B cell (primary cell): Measurements from ENCODE around the gene MEIOB. TPM values are rescaled to one million over a fixed set of nuclear protein-coding genes. Genes with fewer than 3 reads are reported as not detected.

Source experiments
- ATAC-seq: fragments of 200-7000 bp; cut with Tn5 transposase; one replicate; pipeline ENCODE4 v1.10.0; 2021; ENCODE audit warnings: low read depth, mild to moderate bottlenecking, moderate number of reproducible peaks, moderate library complexity
- CTCF ChIA-PET: fragments of 350-600 bp; sonication (Branson Sonifier 250); formaldehyde crosslinking; loops from one replicate; lab custom pipeline; 2021; ENCODE audit warnings: antibody characterized with exemption, inconsistent platforms; lab: Charles Lee
- POLR2A ChIA-PET: fragments of 350-600 bp; sonication (Branson Sonifier 250); formaldehyde crosslinking; loops from one replicate; lab custom pipeline; 2021; ENCODE audit warnings: antibody characterized with exemption; lab: Charles Lee
- DNase-seq: peaks from one replicate; pipeline ENCODE4 v3.0.0; 2013
- H2AFZ ChIP-seq: 2 replicates; pipeline ENCODE4 v1.6.1; 2012; ENCODE audit warnings: mild to moderate bottlenecking, low read depth, low read length; ENCODE audit not compliant: insufficient read depth, poor library complexity, severe bottlenecking
- H3K27ac ChIP-seq, 2 donors: 1 replicate in 1 of 2; 2 replicates in 1 of 2; pipeline ENCODE4 v1.5.1; 2012 to 2013; ENCODE audit warnings: low read length in 2 of 2, mild to moderate bottlenecking in 2 of 2, moderate library complexity in 1 of 2
- H3K27me3 ChIP-seq, 4 experiments: fragments of 200-600 bp in 1 of 4; sonication (generic) in 1 of 4; replicated peaks in 1 of 4; 1 replicate in 2 of 4; 2 replicates in 2 of 4; pipeline versions ENCODE4 v1.6.1 to v1.7.0; 2013 to 2016; ENCODE audit warnings: low read length in 3 of 4, mild to moderate bottlenecking in 2 of 4, mixed read lengths in 1 of 4, moderate library complexity in 1 of 4; ENCODE audit not compliant: insufficient read depth in 4 of 4, control insufficient read depth in 3 of 4; ENCODE audit errors: control extremely low read depth in 1 of 4
- H3K36me3 ChIP-seq, 2 experiments: replicated peaks in 1 of 2; 1 replicate in 1 of 2; 2 replicates in 1 of 2; pipeline versions ENCODE4 v1.6.1 to v1.7.1; 2013; ENCODE audit warnings: low read length in 1 of 2; ENCODE audit not compliant: insufficient read depth in 2 of 2, control insufficient read depth in 1 of 2; ENCODE audit errors: control extremely low read depth in 1 of 2, extremely low read depth in 1 of 2
- H3K4me1 ChIP-seq, 2 donors: fragments of 200-600 bp in 1 of 2; sonication (generic) in 1 of 2; 1 replicate in 1 of 2; 2 replicates in 1 of 2; pipeline versions ENCODE4 v1.5.1 to v1.6.1; 2013 to 2017; ENCODE audit warnings: low read length in 2 of 2; ENCODE audit not compliant: control insufficient read depth in 2 of 2, insufficient read depth in 2 of 2
- H3K4me2 ChIP-seq: replicated peaks from 2 replicates; pipeline ENCODE3; 2012; ENCODE audit warnings: mild to moderate bottlenecking, low read depth, low read length; ENCODE audit not compliant: poor library complexity, severe bottlenecking
- H3K4me3 ChIP-seq, 5 experiments: fragments of 200-600 bp in 1 of 5; sonication (generic) in 1 of 5; 1 replicate in 3 of 5; 2 replicates in 2 of 5; pipeline versions ENCODE4 v1.5.1 to v1.7.0; 2011 to 2016; ENCODE audit warnings: low read length in 4 of 5, mild to moderate bottlenecking in 4 of 5, low read depth in 2 of 5, control low read depth in 1 of 5, moderate library complexity in 1 of 5; ENCODE audit not compliant: insufficient read depth in 1 of 5; ENCODE audit errors: control extremely low read depth in 1 of 5, extremely low read depth in 1 of 5
- H3K79me2 ChIP-seq: fragments of 200-600 bp; sonication (generic); one replicate; pipeline ENCODE4 v1.6.0; 2016; ENCODE audit warnings: low read length; ENCODE audit not compliant: control insufficient read depth, insufficient read depth
- H3K9ac ChIP-seq: fragments of 200-600 bp; sonication (generic); 2 replicates; pipeline ENCODE4 v1.6.1; 2017; ENCODE audit warnings: mild to moderate bottlenecking, low read length, moderate library complexity
- H3K9me3 ChIP-seq, 3 donors: one replicate each; pipeline versions ENCODE4 v1.6.1 to v1.7.1; 2013; ENCODE audit warnings: low read length in 2 of 3; ENCODE audit not compliant: control insufficient read depth in 2 of 3, insufficient read depth in 1 of 3; ENCODE audit errors: control extremely low read depth in 1 of 3
- H4K20me1 ChIP-seq: 2 replicates; pipeline ENCODE4 v1.6.0; 2012; ENCODE audit warnings: mild to moderate bottlenecking, low read length; ENCODE audit not compliant: insufficient read depth, control insufficient read depth, poor library complexity, severe bottlenecking
- H3K27ac Mint-ChIP-seq: one replicate; pipeline ENCODE4 v1.8.0; 2021; ENCODE audit warnings: mixed read lengths
- H3K27me3 Mint-ChIP-seq: one replicate; pipeline ENCODE4 v1.8.0; 2021; ENCODE audit warnings: mixed read lengths
- H3K4me1 Mint-ChIP-seq: one replicate; pipeline ENCODE4 v1.8.0; 2021; ENCODE audit warnings: mixed read lengths
- H3K4me3 Mint-ChIP-seq: one replicate; pipeline ENCODE4 v1.8.0; 2021; ENCODE audit warnings: mixed read lengths
- H3K9me3 Mint-ChIP-seq: one replicate; pipeline ENCODE4 v1.8.0; 2022; ENCODE audit warnings: mixed read lengths; ENCODE audit not compliant: insufficient read depth
- CTCF ChIP-seq: fragments of 200-600 bp; IDR thresholded peaks from one replicate; pipeline ENCODE4 v1.8.0; 2022; ENCODE audit warnings: antibody characterized with exemption, mild to moderate bottlenecking
- EZH2 ChIP-seq: IDR thresholded peaks from 2 replicates; pipeline ENCODE4 v1.6.1; 2012; ENCODE audit warnings: borderline replicate concordance, low read depth, mild to moderate bottlenecking, moderate library complexity, low read length; ENCODE audit not compliant: insufficient read depth, poor library complexity, severe bottlenecking
- WGBS: methylation state at CpG from one replicate; pipeline ENCODE4 v1.1.5; 2013; ENCODE audit warnings: missing lambda C conversion rate; ENCODE audit not compliant: insufficient coverage; 5-methylcytosine and 5-hydroxymethylcytosine counted together
- intact Hi-C: fragments of 100-400 bp; cut with micrococcal nuclease; formaldehyde crosslinking; loops from one replicate; pipeline ENCODE4 v1.10.0; 2022
- polyA plus RNA-seq: library from polyadenylated mRNA; depleted of rRNA; stranded (reverse); fragments of >200 nt; gene quantifications from 2 replicates; pipeline ENCODE4 v1.2.3, GENCODE V29; 2012
- total RNA-seq, 2 donors: library from RNA; stranded (reverse); fragments of 120-200 nt in 1 of 2; gene quantifications; 1 replicate in 1 of 2; 2 replicates in 1 of 2; pipeline versions ENCODE4 v1.2.3 to v1.2.4, GENCODE V29; 2013 to 2022

Gene MEIOB
- total and polyA plus RNA-seq, 2 donors (not counting 1 experiment from before 2014, with no cell fraction given): not detected

DNA sequence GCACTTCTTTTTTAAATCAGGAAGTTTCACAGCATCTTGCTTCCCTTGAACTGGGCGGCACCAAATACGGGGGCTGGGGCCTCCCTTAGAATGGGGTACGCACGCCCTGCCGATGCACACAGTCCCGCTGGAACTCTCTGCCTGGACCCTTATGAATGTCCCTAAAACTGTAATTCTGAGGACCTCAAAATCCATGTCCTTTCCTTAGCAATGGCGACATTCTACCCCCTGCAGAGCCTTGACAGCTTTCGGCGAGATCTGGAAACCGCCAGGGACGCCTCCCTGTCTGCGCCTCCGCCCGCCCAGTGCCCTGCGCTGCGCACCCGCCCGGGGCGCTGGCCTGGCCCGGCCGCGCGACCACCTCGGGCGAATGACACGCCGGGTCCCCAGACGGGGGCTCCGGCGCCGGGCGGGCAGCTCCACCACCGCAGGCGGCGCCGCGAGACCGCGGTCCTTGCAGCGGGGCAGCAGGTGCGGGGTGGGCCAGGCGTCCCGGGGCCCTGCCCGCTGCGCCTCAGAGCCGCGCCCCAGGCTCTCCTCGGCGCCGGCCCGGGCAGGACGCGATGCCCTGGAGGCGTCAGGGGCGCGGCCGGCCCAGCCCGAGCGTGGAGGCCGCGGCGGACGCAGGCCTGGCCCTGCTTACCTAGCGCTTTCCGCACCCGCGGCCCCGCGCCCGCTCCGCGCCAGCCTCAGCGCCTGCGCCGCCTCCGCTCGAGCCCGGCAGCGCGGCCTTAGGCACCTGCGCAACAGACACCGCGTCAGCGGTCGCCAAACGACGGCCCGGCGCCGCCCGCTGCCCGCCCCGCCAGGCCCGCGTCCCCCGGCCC is 45.9 kb downstream of the MEIOB start:
- ChIA-PET CTCF (interaction anchor here (0.6 to 2.0 kb wide), 3 partner anchors 23 to 121 kb away, joined by 3 to 5 read pairs (median 4); partner anchors contain the start of genes NUBP2 and SPSB3), POLR2A (interaction anchor here (0.6 to 1.0 kb wide), 2 partner anchors 119 to 1127 kb away, joined by 5 to 6 read pairs; no protein-coding TSS in a partner anchor)
- Histone ChIP-seq H4K20me1 (peaks cover 36% of the 10 kb centered on the region), H3K4me3 (peak overlapping the region; percentile 28 to 95 (median 72)), H3K36me3 (peaks cover 0 to 14% of the 10 kb centered on the region in 2 experiments), H3K79me2 (peaks cover 53% of the 10 kb centered on the region), H3K27ac (peak overlapping the region; percentile 37 to 81), H3K9ac (peak overlapping the region; percentile 84), H2AFZ (peak overlapping the region; percentile 98), H3K9me3 (no peaks in the 10 kb centered on the region), H3K27me3 (no peaks in the 10 kb centered on the region), H3K4me1 (peaks cover 25% of the 10 kb centered on the region in 2 donors), H3K4me2 (peak overlapping the region; percentile 82)
- WGBS: under 1% methylated on average over 96 of the region's 96 CpGs
- Mint-ChIP-seq H3K27me3 (no peaks in the 10 kb centered on the region), H3K27ac (peak overlapping the region; percentile 78), H3K9me3 (no peaks in the 10 kb centered on the region), H3K4me1 (peaks cover 44% of the 10 kb centered on the region), H3K4me3 (peak overlapping the region; percentile 82)
- intact Hi-C loops: loop anchor here (1.0 to 5.0 kb wide), 4 partner anchors 44 to 441 kb away; partner anchors contain the start of genes CRAMP1, EME2, IFT140 and MRPS34
- no peak for DNase-seq
- TF ChIP-seq CTCF (no peak), EZH2 (no peak)
- peak; percentile 71 for ATAC-seq
